Measurements from ENCODE around the gene CLEC3A.
"Not testable (repeated sequence)": the region's sequence is repeated elsewhere in the genome, so short reads cannot be mapped to it uniquely, and the experiment has no call there.

The CLEC3A gene

DNA sequence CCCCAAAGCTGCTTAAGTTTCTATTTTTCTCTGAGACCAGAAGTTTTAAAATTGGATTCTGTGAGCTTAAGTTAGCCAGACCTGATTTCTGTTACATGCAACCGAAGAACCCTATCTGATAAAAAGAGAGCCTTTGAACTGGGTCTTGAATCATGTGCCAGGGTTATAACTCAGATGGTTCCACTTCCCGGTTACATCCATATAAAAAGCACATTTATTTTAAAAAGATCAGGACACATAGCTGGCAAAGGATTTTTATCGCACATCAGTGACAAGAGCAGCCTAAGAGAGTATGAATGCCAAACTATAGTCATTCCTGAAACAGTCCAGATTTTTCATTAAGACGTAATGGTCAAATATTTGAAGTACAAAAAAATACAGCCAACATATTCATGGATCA is 32.5 kb upstream of the CLEC3A start:
- H3K9me3 ChIP-seq (ENCODE audit: insufficient read depth, low read length), result peaks cover 47% of the 10 kb centered on the region
- H3K4me3 ChIP-seq (ENCODE audit: insufficient read length, low read depth), result no peak overlapping the region
- no peak overlapping the region for H3K9ac ChIP-seq (ENCODE audit: insufficient read length, low read depth)
- H3K36me3 ChIP-seq (ENCODE audit: insufficient read depth, insufficient read length, low read length), result no peaks in the 10 kb centered on the region
- TF ChIP-seq YY1 (IDR thresholded peaks at IDR 0.05; ENCODE audit: insufficient read depth, insufficient read length) (no peak), SUZ12 (IDR thresholded peaks at IDR 0.05; ENCODE audit: extremely low read depth, insufficient read depth, insufficient read length) (no peak), ZNF274 (IDR thresholded peaks at IDR 0.05; ENCODE audit: low read depth, low read length) (no peak)
- no peaks in the 10 kb centered on the region for H3K4me1 ChIP-seq (ENCODE audit: insufficient read depth, insufficient read length)
- DNase-seq (ENCODE audit: low read depth, low spot score), result no peak
- no peaks in the 10 kb centered on the region for H3K27me3 ChIP-seq (ENCODE audit: insufficient read depth, insufficient read length)

DNA sequence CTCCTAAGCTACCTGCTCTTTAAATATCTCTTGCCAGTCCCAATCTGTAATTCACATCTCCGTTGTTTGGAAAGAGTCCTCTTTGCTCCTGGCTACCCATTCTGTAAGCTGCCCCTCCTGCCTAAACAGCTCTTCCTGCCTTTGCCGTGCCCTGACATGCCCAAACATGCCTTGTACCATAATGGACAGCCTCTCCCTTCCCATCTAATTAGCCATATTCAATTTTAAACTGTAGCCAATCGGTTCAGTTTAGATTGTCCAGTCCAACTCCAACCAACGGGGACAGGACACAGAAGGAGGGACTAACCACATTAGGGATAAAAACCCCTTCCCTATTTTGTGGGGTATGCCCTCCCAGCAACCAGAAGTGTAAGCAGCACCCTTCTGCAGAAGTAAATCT is 30.6 kb upstream of the CLEC3A start:
- Histone ChIP-seq H3K36me3 (ENCODE audit: insufficient read depth, insufficient read length, low read length) (no peaks in the 10 kb centered on the region), H3K9ac (ENCODE audit: insufficient read length, low read depth) (no peak overlapping the region), H3K9me3 (ENCODE audit: insufficient read depth, low read length) (peaks cover 65% of the 10 kb centered on the region), H3K4me3 (ENCODE audit: insufficient read length, low read depth) (no peak overlapping the region), H3K27me3 (ENCODE audit: insufficient read depth, insufficient read length) (no peaks in the 10 kb centered on the region), H3K4me1 (ENCODE audit: insufficient read depth, insufficient read length) (no peaks in the 10 kb centered on the region)
- no peak for DNase-seq (ENCODE audit: low read depth, low spot score)
- TF ChIP-seq YY1 (IDR thresholded peaks at IDR 0.05; ENCODE audit: insufficient read depth, insufficient read length) (no peak), SUZ12 (IDR thresholded peaks at IDR 0.05; ENCODE audit: extremely low read depth, insufficient read depth, insufficient read length) (no peak), ZNF274 (IDR thresholded peaks at IDR 0.05; ENCODE audit: low read depth, low read length) (no peak)

DNA sequence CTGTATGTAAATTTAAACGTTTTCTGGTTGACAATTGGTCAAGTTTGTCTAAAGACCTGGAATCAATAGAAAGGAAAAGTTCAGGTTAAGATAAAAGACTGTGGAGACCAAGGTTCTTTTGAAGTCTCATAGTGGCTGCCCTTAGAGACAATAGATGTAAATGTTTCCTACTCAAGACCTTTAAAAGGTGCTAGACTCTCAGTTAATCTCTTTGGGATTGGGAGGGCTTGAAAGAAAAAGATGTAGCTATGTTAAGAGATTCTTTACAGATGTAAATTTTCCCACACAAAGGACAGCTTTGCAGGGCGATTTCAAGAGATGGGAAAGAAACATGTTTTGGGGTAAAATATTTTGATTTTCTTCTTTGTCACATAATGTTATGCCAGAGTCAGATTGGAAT is 30.0 kb upstream of the CLEC3A start:
- H3K9me3 ChIP-seq (ENCODE audit: insufficient read depth, low read length), result peaks cover 72% of the 10 kb centered on the region
- H3K4me3 ChIP-seq (ENCODE audit: insufficient read length, low read depth); H3K9ac ChIP-seq (ENCODE audit: insufficient read length, low read depth); H3K36me3 ChIP-seq (ENCODE audit: insufficient read depth, insufficient read length, low read length); H3K27me3 ChIP-seq (ENCODE audit: insufficient read depth, insufficient read length); H3K4me1 ChIP-seq (ENCODE audit: insufficient read depth, insufficient read length): not testable (repeated sequence)
- peak; percentile 68 for DNase-seq (ENCODE audit: low read depth, low spot score)

DNA sequence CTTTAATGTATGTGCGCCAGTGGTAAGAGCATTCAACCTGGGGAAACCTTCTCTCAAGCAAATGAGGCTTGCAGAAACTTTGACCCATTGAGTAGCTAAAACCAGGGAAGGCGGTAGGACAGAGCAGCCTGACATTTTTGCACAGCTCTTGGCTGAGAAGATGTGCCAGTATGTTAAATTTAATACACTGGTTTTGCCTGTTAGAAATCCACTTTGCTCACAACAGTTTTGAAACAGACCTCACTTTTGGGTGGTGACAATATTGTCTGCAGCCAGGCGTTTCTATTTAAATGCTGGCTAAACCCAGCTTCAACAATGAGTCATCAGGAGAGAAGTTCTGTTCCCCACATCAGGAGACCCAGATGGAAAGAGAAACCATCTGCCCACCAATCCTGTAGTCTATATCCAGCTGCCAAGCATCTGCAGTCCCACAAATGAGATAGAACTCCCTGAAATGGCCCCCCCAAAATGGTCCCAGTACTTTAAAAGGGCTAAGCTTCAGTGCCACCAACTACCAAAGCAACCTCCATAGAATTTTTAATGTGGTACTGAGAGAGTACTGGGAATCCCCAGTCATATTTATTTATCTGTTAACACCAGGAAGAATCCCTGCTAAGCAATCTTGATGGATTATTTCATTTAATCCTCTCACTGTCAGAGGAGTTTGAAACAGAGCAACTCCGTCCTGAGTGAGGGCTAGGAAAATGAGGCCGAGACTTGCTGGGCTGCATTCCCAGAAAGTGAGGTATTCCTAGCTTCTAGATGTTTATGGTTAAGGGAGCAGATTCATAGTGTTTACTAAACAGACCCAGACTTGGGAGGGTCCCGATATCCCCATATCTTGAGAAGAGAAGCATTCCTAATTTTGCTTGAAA is 29.0 kb upstream of the CLEC3A start:
- TF ChIP-seq YY1 (IDR thresholded peaks at IDR 0.05; ENCODE audit: insufficient read depth, insufficient read length), result no peak
- Histone ChIP-seq H3K36me3 (ENCODE audit: insufficient read depth, insufficient read length, low read length) (no peaks in the 10 kb centered on the region), H3K27me3 (ENCODE audit: insufficient read depth, insufficient read length) (no peaks in the 10 kb centered on the region), H3K9ac (ENCODE audit: insufficient read length, low read depth) (no peak overlapping the region), H3K4me3 (ENCODE audit: insufficient read length, low read depth) (no peak overlapping the region), H3K9me3 (ENCODE audit: insufficient read depth, low read length) (peaks cover 82% of the 10 kb centered on the region), H3K4me1 (ENCODE audit: insufficient read depth, insufficient read length) (no peaks in the 10 kb centered on the region)
- DNase-seq (ENCODE audit: low read depth, low spot score), result no peak

DNA sequence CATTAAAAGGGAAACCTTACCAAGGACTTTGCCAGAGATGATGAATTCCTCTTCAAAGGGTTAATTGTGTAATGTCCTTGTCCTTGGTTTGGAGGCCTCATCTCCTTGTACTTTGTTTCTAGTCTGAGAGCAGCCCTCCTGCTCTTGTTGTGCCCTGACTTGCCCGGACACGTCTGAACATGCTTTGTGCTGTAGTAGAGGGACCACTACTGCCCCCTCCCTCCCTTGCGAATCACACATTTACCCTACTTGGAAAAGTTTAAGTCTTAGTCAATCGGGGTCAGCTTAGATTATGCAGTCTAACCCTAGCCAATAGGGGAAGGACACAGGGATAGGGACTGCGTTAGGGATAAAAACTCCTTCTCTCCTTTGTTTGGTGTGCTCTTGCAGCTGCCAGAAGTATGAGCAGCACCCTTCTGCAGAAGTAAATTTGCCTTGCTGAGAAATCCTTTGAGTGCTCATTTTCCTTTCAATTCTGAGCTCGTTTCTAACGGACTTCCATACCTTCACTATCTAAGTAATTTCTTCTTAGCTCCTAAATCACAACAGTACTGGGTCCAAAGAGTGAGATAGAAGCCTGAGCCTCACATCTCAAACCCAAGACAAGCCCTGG is 26.4 kb upstream of the CLEC3A start:
- Histone ChIP-seq H3K4me3 (ENCODE audit: insufficient read length, low read depth) (no peak overlapping the region), H3K9ac (ENCODE audit: insufficient read length, low read depth) (no peak overlapping the region), H3K27me3 (ENCODE audit: insufficient read depth, insufficient read length) (no peaks in the 10 kb centered on the region), H3K36me3 (ENCODE audit: insufficient read depth, insufficient read length, low read length) (no peaks in the 10 kb centered on the region), H3K9me3 (ENCODE audit: insufficient read depth, low read length) (peaks cover 91% of the 10 kb centered on the region), H3K4me1 (ENCODE audit: insufficient read depth, insufficient read length) (no peaks in the 10 kb centered on the region)
- DNase-seq (ENCODE audit: low read depth, low spot score), result no peak
- no peak for TF ChIP-seq SUZ12 (IDR thresholded peaks at IDR 0.05; ENCODE audit: extremely low read depth, insufficient read depth, insufficient read length)
- TF ChIP-seq YY1 (IDR thresholded peaks at IDR 0.05; ENCODE audit: insufficient read depth, insufficient read length), result no peak
- no peak for TF ChIP-seq ZNF274 (IDR thresholded peaks at IDR 0.05; ENCODE audit: low read depth, low read length)

DNA sequence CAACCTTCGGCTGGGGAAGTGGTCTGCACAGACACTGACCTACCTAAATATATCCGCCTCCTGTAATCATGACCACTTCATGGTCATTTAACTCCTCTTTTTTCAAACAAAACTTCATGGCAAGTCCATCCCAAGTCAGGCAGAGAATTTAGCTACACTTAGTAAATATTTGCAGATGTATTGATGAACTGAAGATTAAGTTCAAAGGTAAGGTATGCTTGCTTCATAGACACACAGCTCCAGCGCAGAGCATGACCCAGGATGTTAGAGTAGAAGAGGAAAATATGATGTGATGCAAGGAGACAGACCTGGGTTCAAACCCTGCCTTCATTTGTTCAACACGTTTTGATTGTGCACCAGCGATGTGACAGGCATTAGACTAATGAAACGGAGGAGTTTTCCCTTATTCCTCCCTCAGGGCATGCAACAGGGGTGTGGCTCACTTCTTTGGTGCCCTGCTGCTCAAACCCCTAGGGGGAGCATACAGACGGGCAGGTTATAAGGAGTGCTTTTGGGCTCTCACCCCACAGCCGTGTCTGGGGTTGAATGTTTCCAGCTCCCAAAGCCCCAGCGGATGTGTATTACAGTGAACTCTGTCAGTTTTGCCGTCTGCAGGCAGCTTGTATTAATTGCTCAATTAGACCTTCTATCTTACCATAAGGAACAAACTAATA is 23.9 kb upstream of the CLEC3A start:
- peaks cover 73% of the 10 kb centered on the region for H3K9me3 ChIP-seq (ENCODE audit: insufficient read depth, low read length)
- no peaks in the 10 kb centered on the region for H3K36me3 ChIP-seq (ENCODE audit: insufficient read depth, insufficient read length, low read length)
- no peak overlapping the region for H3K9ac ChIP-seq (ENCODE audit: insufficient read length, low read depth)
- H3K4me1 ChIP-seq (ENCODE audit: insufficient read depth, insufficient read length), result no peaks in the 10 kb centered on the region
- TF ChIP-seq ZNF274 (IDR thresholded peaks at IDR 0.05; ENCODE audit: low read depth, low read length) (no peak), YY1 (IDR thresholded peaks at IDR 0.05; ENCODE audit: insufficient read depth, insufficient read length) (no peak), SUZ12 (IDR thresholded peaks at IDR 0.05; ENCODE audit: extremely low read depth, insufficient read depth, insufficient read length) (no peak)
- no peak overlapping the region for H3K4me3 ChIP-seq (ENCODE audit: insufficient read length, low read depth)
- no peak for DNase-seq (ENCODE audit: low read depth, low spot score)
- no peaks in the 10 kb centered on the region for H3K27me3 ChIP-seq (ENCODE audit: insufficient read depth, insufficient read length)

DNA sequence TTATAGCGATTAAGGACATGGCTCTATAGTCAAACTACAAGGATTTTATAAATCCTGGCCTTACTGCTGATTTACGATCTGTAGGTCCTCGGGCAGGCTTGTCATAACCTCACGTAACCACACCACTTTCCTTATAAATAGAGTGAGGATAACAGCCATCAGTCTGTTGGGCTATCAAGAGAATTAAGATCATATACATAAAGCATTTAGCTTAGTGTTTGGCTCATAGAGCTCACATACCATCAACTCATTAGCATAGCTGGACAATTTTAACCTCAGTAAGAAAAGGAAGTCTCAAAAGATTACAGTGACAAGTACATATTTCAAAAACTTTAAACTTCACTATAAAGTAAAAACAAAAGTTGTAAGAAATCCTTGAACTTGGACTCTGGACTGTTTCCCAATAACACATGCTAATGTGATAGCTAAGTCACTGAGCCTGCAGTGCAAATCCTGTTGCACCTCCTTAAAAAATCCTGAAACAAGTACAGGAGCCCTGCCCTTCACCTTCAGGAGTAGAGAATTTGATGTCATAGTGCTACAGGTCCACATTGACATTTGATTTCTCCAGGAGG is 20.8 kb upstream of the CLEC3A start:
- Histone ChIP-seq H3K9ac (ENCODE audit: insufficient read length, low read depth) (no peak overlapping the region), H3K9me3 (ENCODE audit: insufficient read depth, low read length) (peaks cover 54% of the 10 kb centered on the region), H3K4me1 (ENCODE audit: insufficient read depth, insufficient read length) (no peaks in the 10 kb centered on the region), H3K36me3 (ENCODE audit: insufficient read depth, insufficient read length, low read length) (no peaks in the 10 kb centered on the region), H3K27me3 (ENCODE audit: insufficient read depth, insufficient read length) (no peaks in the 10 kb centered on the region), H3K4me3 (ENCODE audit: insufficient read length, low read depth) (no peak overlapping the region)
- TF ChIP-seq YY1 (IDR thresholded peaks at IDR 0.05; ENCODE audit: insufficient read depth, insufficient read length), result no peak
- no peak for TF ChIP-seq ZNF274 (IDR thresholded peaks at IDR 0.05; ENCODE audit: low read depth, low read length)
- no peak for TF ChIP-seq SUZ12 (IDR thresholded peaks at IDR 0.05; ENCODE audit: extremely low read depth, insufficient read depth, insufficient read length)
- DNase-seq (ENCODE audit: low read depth, low spot score), result no peak

Data from NT2/D1 (cell line).